ENCODE measurements around the gene GRIK4. TPM values are rescaled to one million over a fixed set of nuclear protein-coding genes. Genes with fewer than 3 reads are reported as not detected.

The GRIK4 gene
- total and polyA plus RNA-seq, 9 of the 15 experiments (the other 6 are each of a cell fraction or from before 2014, with no cell fraction given): not detected

GRCh38 chr11:120633616-120634393 lies 122.3 kb downstream of the GRIK4 start:
- Histone ChIP-seq H4K20me1 (replicated peaks; ENCODE audit: control insufficient read depth, insufficient read depth, low read length) (no peaks in the 10 kb centered on the region; the same call in 1 of the 2 replicates), H3K9me3 (replicated peaks; ENCODE audit: control insufficient read depth, insufficient read depth, low read depth, low read length) (no peaks in the 10 kb centered on the region), H2AFZ (ENCODE audit: low read depth, low read length) (no peak overlapping the region), H3K4me1 (replicated peaks in 1 of 2; ENCODE audit: control insufficient read depth in 2 of 2, insufficient read depth in 2 of 2, low read length in 2 of 2) (no peaks in the 10 kb centered on the region), H3K27me3 (ENCODE audit: control insufficient read depth in 2 of 2, insufficient read depth in 2 of 2, low read length in 2 of 2) (peaks cover 16 to 76% of the 10 kb centered on the region in 2 experiments), H3K79me2 (ENCODE audit: control insufficient read depth, insufficient read depth, low read length) (no peaks in the 10 kb centered on the region), H3K4me3 (no peak overlapping the region), H3K9ac (ENCODE audit: insufficient read depth in 1 of 2, low read depth in 2 of 2, low read length in 2 of 2) (no peak overlapping the region), H3K4me2 (ENCODE audit: insufficient read depth, low read length) (no peak overlapping the region), H3K36me3 (ENCODE audit: control insufficient read depth, insufficient read depth, low read length) (no peaks in the 10 kb centered on the region), H3K27ac (ENCODE audit: extremely low read depth, low read depth, low read length) (no peak overlapping the region), H3K9me1 (ENCODE audit: control insufficient read depth, insufficient read depth, low read length) (no peaks in the 10 kb centered on the region)
- BruUV-seq (replicated peaks): no TSS peak
- in situ Hi-C loops (cut with MboI): no loop called here
- 0% methylated on average over 14 of the region's 15 CpGs for WGBS (ENCODE audit: insufficient coverage, low coverage, missing lambda C conversion rate)
- POLR2A ChIA-PET: interaction anchor here (1.4 kb wide), 1 partner anchor 14 kb away, joined by 4 read pairs; no protein-coding TSS in a partner anchor
- DNase-seq (ENCODE audit: extremely low read depth in 1 of 4, low spot score in 3 of 4): no peak
- intact Hi-C loops (cut with micrococcal nuclease): no loop called here
- no peak for ATAC-seq
- TF ChIP-seq RFX1 (IDR thresholded peaks at IDR 0.05) (no peak), ZNF655 (CRISPR knock-in tag; IDR thresholded peaks at IDR 0.05) (no peak), TAF15 (IDR thresholded peaks at IDR 0.05; ENCODE audit: low read depth, low read length) (no peak), CREB3 (tag; conservative IDR thresholded peaks at IDR 0.05; ENCODE audit: low read depth) (no peak), CHD1 (IDR thresholded peaks at IDR 0.05; ENCODE audit: low read length) (no peak), GMEB1 (CRISPR knock-in tag; IDR thresholded peaks at IDR 0.05) (no peak), MEF2D (tag; conservative IDR thresholded peaks at IDR 0.05; ENCODE audit: low read depth) (no peak), SNIP1 (IDR thresholded peaks at IDR 0.05; ENCODE audit: low read depth) (no peak), KLF10 (CRISPR knock-in tag; IDR thresholded peaks at IDR 0.05) (no peak), ZNF507 (tag; conservative IDR thresholded peaks at IDR 0.05) (no peak), PRDM10 (IDR thresholded peaks at IDR 0.05; ENCODE audit: partially characterized antibody) (no peak), FOS (IDR thresholded peaks at IDR 0.05; ENCODE audit: extremely low read depth, insufficient read length) (no peak), COPS2 (conservative IDR thresholded peaks at IDR 0.05) (no peak)
- FAIRE-seq: no peak
- CTCF ChIA-PET (ENCODE audit: low intra/inter-chr PET ratio): no interaction called here

Data from K562 (cell line).